K562 (cell line): ENCODE measurements around the gene CEP76. TPM values are rescaled to one million over a fixed set of nuclear protein-coding genes. Genes with fewer than 3 reads are reported as not detected.
A peak's percentile ranks its signal among the peaks of the same experiment; 100 is the strongest.

Source experiments
- CEBPZ ChIP-seq: fragments of 150-350 bp; IDR thresholded peaks from 2 replicates; pipeline ENCODE4 v1.6.1; 2014; ENCODE audit warnings: low read depth, mild to moderate bottlenecking, low read length, borderline replicate concordance
- ILF3 ChIP-seq: fragments of 450-650 bp; IDR thresholded peaks from 2 replicates; pipeline ENCODE4 v1.6.1; 2018; ENCODE audit warnings: antibody characterized with exemption, mild to moderate bottlenecking, moderate library complexity, borderline replicate concordance
- KAT7 ChIP-seq: sonication (generic); formaldehyde crosslinking; IDR thresholded peaks from 2 replicates; pipeline ENCODE4 v1.8.0; 2022; ENCODE audit warnings: missing genetic modification reagents, mild to moderate bottlenecking, borderline replicate concordance
- MAX ChIP-seq: sonication (generic); formaldehyde crosslinking; IDR thresholded peaks from 2 replicates; pipeline ENCODE4 v1.9.0; 2022; ENCODE audit warnings: mild to moderate bottlenecking, missing genetic modification reagents
- MIER1 ChIP-seq: fragments of 450-650 bp; IDR thresholded peaks from 2 replicates; pipeline ENCODE4 v1.6.1; 2016; ENCODE audit warnings: antibody characterized with exemption, mild to moderate bottlenecking, low read depth
- SIN3A ChIP-seq, 2 experiments: fragments of 150-350 bp in 1 of 2; IDR thresholded peaks; 2 replicates each; pipeline ENCODE4 v1.6.1; 2011 to 2016; ENCODE audit warnings: borderline replicate concordance in 2 of 2, low read depth in 2 of 2, low read length in 2 of 2, mild to moderate bottlenecking in 2 of 2, moderate library complexity in 2 of 2; ENCODE audit not compliant: control insufficient read depth in 1 of 2
- SPI1 ChIP-seq: IDR thresholded peaks from 2 replicates; pipeline ENCODE4 v1.6.1; 2011; ENCODE audit warnings: low read depth, low read length, control low read depth, borderline replicate concordance
- TAF1 ChIP-seq: IDR thresholded peaks from 2 replicates; pipeline ENCODE4 v1.6.1; 2011; ENCODE audit warnings: mild to moderate bottlenecking, low read length, moderate library complexity; ENCODE audit not compliant: insufficient read depth, control insufficient read depth, severe bottlenecking; ENCODE audit errors: extremely low read depth
- TEAD1 ChIP-seq, 2 experiments: fragments of 450-650 bp in 1 of 2; sonication (generic) in 1 of 2; formaldehyde crosslinking; IDR thresholded peaks; 2 replicates each; pipeline versions ENCODE4 v1.4.0 to v1.8.0; 2020 to 2022; ENCODE audit warnings: mild to moderate bottlenecking in 2 of 2, missing genetic modification reagents in 1 of 2
- ZFPM2 ChIP-seq: fragments of 250-450 bp; sonication (Bioruptor Pico); IDR thresholded peaks from 2 replicates; pipeline ENCODE4 v1.5.1; 2022; ENCODE audit warnings: mild to moderate bottlenecking
- ZNF3 ChIP-seq: fragments of 250-450 bp; sonication (Bioruptor Pico); IDR thresholded peaks from 2 replicates; pipeline ENCODE4 v1.5.0; 2021; ENCODE audit warnings: mild to moderate bottlenecking, moderate library complexity
- ZNF583 ChIP-seq: fragments of 250-450 bp; sonication (Bioruptor Pico); IDR thresholded peaks from 2 replicates; pipeline ENCODE4 v1.4.0; 2020
- ZNF717 ChIP-seq: fragments of 250-450 bp; sonication (Bioruptor Pico); IDR thresholded peaks from 2 replicates; pipeline ENCODE4 v1.5.0; 2021
- ZNF76 ChIP-seq: fragments of 250-450 bp; sonication (Bioruptor Pico); IDR thresholded peaks from 2 replicates; pipeline ENCODE4 v1.4.0; 2020; ENCODE audit warnings: mild to moderate bottlenecking, moderate library complexity, borderline replicate concordance
- polyA plus RNA-seq, 8 experiments: library from polyadenylated mRNA; depleted of rRNA in 4 of 8; stranded (reverse) in 5 of 8; unstranded in 3 of 8; fragments of >200 nt; fragmentation: Nextera tagmentation in 2 of 8; fragmentation: Illumina TruSeq in 1 of 8; extraction: Ambion mirVana in 2 of 8; extraction: Trizol in 1 of 8; gene quantifications; 2 replicates each; pipeline versions ENCODE4 v1.2.1 to v1.2.3, GENCODE V29; 2011 to 2014; ENCODE audit warnings: inconsistent platforms in 1 of 8, missing spikeins in 1 of 8
- total RNA-seq, 7 experiments: library from RNA; depleted of rRNA in 6 of 7; stranded (reverse); fragments of >200 nt in 6 of 7; fragmentation: Illumina TruSeq in 2 of 7; extraction: Trizol in 2 of 7; gene quantifications; 2 replicates each; pipeline versions ENCODE4 v1.2.1 to v1.2.3, GENCODE V29; 2011 to 2021; ENCODE audit warnings: low replicate concordance in 1 of 7
- TF ChIP-seq, protein P1 (sequence below): fragments of 450-650 bp; IDR thresholded peaks from 2 replicates; pipeline ENCODE4 v1.6.1; 2016; ENCODE audit warnings: low read depth

CEP76 gene
- total and polyA plus RNA-seq, 9 of the 15 experiments (the other 6 are each of a cell fraction or from before 2014, with no cell fraction given) = 5.3 to 27.3 (median 19.3) TPM

DNA sequence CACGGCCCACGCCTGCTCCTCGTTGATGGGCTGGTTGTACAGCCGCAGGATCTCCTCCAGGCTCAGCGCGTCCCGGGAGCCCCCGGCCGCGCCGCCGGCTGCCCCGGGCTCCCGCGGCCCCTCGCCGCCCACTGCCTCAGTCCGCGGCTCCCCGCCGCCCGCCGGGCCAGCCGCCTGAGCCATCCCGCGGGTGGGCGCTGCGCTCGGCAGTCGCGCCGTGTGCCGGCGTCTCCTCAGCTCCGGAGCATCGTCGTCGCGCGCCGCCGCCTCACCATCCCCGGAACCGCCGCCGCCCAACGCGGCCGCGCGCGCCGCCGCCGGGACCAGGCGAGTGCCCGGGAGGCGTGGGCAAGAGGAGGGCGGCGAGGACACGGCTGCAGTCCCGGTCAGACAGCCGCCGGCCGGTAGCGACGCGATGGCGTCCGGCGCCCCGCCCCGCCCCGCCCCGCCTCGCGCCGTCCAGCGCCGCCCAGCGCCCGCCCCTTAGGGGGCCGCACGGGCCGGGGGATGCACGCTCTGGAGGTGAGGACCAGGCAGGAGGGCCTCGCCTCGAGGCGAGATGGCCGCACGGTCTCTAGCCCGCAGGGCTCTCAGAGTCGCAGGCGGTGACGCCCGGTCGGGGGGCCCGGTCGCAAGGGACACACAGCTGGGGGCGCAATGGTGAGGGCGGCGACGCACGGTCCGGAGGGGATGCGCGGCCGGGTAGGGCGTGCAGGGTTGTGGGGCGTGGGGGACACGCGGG is 44.7 kb downstream of the CEP76 start, which contains the start of gene SPIRE1 (continued):
- TF ChIP-seq, protein P1, sequence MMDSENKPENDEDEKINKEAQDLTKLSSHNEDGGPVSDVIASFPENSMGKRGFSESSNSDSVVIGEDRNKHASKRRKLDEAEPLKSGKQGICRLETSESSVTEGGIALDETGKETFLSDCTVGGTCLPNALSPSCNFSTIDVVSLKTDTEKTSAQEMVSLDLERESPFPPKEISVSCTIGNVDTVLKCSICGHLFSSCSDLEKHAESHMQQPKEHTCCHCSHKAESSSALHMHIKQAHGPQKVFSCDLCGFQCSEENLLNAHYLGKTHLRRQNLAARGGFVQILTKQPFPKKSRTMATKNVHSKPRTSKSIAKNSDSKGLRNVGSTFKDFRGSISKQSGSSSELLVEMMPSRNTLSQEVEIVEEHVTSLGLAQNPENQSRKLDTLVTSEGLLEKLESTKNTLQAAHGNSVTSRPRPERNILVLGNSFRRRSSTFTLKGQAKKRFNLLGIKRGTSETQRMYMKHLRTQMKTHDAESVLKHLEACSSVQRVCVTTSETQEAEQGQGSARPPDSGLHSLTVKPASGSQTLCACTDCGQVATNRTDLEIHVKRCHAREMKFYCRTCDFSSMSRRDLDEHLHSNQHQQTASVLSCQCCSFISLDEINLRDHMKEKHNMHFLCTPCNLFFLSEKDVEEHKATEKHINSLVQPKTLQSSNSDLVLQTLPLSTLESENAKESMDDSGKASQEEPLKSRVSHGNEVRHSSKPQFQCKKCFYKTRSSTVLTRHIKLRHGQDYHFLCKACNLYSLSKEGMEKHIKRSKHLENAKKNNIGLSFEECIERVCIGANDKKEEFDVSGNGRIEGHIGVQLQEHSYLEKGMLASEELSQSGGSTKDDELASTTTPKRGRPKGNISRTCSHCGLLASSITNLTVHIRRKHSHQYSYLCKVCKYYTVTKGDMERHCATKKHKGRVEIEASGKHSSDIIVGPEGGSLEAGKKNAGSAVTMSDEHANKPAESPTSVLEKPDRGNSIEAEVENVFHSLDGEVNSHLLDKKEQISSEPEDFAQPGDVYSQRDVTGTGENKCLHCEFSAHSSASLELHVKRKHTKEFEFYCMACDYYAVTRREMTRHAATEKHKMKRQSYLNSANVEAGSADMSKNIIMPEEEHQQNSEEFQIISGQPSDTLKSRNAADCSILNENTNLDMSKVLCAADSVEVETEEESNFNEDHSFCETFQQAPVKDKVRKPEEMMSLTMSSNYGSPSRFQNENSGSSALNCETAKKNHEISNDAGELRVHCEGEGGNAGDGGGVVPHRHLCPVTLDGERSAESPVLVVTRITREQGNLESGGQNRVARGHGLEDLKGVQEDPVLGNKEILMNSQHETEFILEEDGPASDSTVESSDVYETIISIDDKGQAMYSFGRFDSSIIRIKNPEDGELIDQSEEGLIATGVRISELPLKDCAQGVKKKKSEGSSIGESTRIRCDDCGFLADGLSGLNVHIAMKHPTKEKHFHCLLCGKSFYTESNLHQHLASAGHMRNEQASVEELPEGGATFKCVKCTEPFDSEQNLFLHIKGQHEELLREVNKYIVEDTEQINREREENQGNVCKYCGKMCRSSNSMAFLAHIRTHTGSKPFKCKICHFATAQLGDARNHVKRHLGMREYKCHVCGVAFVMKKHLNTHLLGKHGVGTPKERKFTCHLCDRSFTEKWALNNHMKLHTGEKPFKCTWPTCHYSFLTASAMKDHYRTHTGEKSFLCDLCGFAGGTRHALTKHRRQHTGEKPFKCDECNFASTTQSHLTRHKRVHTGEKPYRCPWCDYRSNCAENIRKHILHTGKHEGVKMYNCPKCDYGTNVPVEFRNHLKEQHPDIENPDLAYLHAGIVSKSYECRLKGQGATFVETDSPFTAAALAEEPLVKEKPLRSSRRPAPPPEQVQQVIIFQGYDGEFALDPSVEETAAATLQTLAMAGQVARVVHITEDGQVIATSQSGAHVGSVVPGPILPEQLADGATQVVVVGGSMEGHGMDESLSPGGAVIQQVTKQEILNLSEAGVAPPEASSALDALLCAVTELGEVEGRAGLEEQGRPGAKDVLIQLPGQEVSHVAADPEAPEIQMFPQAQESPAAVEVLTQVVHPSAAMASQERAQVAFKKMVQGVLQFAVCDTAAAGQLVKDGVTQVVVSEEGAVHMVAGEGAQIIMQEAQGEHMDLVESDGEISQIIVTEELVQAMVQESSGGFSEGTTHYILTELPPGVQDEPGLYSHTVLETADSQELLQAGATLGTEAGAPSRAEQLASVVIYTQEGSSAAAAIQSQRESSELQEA = no peak
- TF ChIP-seq ZFPM2 (CRISPR knock-in tag) = peak; percentile 20; the same call in 1 of the 2 replicates
- TF ChIP-seq TAF1 = peak; percentile 19
- TF ChIP-seq ZNF76 = no peak
- TF ChIP-seq CEBPZ = no peak
- TF ChIP-seq TEAD1 (CRISPR knock-in tag; IDR thresholded peaks at IDR 0.05) = no peak
- TF ChIP-seq ZNF583 (CRISPR knock-in tag) = no peak
- no peak for TF ChIP-seq MAX (CRISPR knock-in tag)
- TF ChIP-seq MIER1 = no peak
- TF ChIP-seq ZNF3 = no peak
- TF ChIP-seq ILF3 = no peak
- TF ChIP-seq KAT7 (CRISPR knock-in tag) = no peak
- peak in 1 of 2 experiments; percentile 30; a peak in 1 of 4 replicates for TF ChIP-seq SIN3A (IDR thresholded peaks at IDR 0.05; ENCODE audit: borderline replicate concordance in 2 of 2, control insufficient read depth in 1 of 2, low read depth in 2 of 2, low read length in 2 of 2)
- TF ChIP-seq SPI1 = no peak
- TF ChIP-seq ZNF717 (CRISPR knock-in tag) = no peak
